Colon (tissue), 2 donors: Measurements from ENCODE around the gene ADSS1.

Experiments
- FAIRE-seq: peaks from 2 replicates; lab custom pipeline; 2012; peaks lifted over from hg19 to GRCh38; lab: Jason Lieb, UNC
- donor health status: control.
- donor health status: control.

ADSS1 gene

DNA sequence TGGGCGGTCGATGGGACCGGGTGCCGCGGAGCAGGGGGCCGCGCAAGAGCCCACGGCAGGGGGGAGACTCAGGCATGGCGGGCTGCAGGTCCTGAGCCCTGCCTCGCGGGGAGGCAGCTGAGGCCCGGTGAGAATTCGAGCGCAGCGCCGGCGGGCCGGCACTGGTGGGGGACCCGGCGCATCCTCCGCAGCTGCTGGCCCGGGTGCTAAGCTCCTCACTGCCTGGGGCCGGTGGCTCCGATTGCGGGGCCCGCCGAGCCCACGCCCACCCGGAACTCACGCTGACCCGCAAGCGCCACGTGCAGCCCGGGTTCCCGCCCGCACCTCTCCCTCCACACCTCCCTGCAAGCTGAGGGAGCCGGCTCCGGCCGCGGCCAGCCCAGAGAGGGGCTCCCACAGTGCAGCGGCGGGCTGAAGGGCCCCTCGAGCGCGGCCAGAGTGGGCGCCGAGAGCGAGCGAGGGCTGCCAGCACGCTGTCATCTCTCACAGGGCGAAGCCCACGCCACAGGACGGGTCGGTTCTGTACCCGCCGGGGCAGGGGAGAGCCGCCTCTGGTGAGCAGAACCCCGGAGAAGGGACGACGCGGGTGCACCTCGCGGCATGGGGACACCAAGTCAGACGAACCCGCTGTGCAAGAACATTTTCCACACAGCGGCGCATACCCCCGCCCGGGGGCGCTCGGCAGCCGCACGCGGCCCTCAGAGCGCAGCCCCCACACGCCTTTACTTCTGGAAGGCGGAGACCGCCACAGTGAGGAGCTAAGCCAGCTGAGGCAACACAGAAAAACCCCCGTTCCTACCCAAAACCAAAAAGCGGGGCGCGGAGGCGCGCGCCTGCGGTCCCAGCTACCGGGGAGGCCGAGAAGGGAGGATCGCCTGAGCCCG lies 27.8 kb downstream of the ADSS1 start:
- no peak for FAIRE-seq

DNA sequence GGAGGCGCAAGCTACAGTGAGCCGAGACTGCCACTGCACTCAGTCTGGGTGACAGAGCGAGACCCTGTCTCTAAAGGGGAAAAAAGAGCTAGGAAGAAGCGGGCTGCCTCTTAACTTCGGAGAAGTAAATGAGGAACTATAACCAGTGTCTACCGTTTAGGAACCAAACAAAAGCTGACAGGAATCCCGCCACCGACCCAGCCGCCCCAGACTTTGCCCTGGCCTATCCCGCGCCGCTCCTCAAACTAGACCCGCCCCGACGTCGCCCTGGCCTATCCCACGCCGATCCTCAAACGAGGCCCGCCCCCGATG lies 28.4 kb downstream of the ADSS1 start:
- FAIRE-seq: no peak

DNA sequence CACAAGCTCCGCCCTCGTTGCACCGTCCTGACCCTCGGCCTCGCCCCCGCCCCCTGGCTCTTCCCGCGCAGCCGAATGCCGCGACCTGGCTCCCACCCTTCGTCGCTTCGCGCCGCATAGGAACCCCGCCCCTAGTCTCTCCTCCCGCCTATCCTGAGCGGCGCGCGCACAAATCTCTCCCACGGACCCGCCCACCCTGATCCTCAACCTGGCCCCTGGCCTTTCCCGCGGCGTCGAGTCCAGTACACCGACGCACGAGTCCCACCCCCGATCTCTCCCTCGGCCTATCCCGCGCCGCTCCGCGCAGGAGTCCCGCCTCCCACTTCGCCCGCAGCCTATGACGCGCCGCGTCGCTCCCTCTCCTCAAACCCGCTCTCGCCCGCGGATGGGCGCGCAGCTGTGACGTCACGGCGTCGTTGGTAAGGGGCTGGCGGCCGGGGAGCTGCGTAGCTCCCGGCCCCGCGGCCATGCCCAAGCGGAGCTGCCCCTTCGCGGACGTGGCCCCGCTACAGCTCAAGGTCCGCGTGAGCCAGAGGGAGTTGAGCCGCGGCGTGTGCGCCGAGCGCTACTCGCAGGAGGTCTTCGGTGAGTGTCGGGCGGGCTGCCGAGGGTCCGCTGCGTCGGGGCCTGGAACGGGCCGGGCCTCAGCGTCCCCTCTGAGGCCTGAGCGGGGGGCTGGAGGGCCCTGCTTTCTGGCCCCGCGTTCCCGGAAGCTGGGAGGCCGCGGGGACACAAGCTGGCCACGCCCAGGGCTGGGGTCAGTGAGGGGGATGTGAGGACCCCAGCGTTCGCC lies 28.9 kb downstream of the ADSS1 start, which contains the start of gene SIVA1:
TSS of gene SIVA1 (plus strand) at position 413 of the 793 bp plus-strand sequence. CDS start at position 468, 55 bp downstream.
- FAIRE-seq: peak; percentile 28

DNA sequence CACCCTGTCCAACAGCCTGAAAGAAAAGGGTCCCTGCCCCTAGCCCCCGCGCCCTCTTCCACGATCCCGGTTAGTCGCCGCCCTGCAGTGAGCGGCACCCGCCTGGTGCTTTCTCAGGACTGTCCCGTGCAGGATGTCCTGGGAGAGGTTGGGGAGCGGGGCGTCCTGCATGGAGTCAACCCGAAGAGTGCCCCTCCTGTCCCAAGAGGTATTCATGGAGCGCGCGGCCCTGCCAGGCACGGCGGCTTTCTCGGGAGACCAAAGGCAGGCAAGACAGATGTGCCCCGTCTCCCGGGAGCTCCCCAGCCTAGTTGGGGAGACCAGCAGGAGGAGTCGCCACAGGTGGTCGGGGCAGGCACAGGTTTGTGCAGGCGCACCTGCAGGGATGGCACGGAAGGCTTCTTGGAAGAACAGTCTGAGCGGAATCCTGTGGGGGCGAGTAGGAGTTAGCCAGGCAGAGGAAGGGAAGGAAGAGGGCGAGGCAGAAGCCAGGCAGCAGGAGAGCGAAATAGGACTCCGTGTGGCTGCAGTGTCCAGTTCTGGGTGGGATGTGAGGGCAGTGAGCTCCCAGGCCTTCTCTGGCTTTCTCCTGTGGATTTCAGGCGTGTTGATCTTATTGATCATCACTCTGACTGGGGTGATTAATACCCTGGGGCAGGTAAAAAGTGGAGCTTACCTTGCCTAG lies 29.6 kb downstream of the ADSS1 start:
- FAIRE-seq: no peak

DNA sequence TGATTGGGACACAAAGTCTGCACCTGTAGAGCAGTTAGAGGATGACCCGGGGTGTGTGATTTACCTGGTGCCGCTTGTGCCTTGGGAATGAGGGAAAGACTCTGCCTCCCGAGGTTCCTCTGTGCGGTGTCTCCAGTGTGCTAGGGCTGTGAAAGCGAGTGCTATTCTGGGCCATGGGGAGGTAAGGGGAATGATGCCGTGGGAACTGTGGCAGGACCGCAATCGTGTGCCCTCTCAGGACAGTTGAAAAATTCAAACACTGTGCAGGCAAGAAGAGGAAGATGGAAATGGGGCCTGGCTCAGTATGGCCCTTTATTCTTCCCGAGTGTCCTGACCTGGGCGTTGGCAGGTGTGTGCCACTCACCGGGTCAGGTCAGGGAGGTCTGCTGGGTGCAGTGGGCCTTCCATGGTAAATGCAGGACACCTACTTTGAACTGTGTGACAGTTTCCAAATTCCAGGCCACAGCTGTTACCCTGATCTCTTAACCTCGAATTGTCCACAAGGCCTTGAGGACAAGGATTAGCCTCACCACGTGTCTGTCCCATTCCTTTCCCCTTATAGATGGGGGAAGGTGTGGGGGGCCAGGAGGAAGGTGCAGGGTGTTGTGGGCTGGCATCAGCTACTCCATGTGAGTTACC lies 30.3 kb downstream of the ADSS1 start:
- no peak for FAIRE-seq

DNA sequence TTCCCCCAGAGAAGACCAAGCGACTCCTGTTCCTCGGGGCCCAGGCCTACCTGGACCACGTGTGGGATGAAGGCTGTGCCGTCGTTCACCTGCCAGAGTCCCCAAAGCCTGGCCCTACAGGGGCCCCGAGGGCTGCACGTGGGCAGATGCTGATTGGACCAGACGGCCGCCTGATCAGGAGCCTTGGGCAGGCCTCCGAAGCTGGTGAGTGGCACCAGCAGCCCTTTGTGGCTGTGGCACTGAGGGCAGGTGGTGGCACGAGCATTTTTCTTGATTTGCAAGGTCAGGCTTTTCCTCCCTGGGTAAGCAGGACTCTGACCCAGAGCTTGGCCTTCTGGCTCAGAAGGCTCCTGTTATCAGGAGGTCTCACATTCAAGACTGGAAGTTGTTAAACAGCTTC lies 31.6 kb downstream of the ADSS1 start:
- FAIRE-seq: no peak

DNA sequence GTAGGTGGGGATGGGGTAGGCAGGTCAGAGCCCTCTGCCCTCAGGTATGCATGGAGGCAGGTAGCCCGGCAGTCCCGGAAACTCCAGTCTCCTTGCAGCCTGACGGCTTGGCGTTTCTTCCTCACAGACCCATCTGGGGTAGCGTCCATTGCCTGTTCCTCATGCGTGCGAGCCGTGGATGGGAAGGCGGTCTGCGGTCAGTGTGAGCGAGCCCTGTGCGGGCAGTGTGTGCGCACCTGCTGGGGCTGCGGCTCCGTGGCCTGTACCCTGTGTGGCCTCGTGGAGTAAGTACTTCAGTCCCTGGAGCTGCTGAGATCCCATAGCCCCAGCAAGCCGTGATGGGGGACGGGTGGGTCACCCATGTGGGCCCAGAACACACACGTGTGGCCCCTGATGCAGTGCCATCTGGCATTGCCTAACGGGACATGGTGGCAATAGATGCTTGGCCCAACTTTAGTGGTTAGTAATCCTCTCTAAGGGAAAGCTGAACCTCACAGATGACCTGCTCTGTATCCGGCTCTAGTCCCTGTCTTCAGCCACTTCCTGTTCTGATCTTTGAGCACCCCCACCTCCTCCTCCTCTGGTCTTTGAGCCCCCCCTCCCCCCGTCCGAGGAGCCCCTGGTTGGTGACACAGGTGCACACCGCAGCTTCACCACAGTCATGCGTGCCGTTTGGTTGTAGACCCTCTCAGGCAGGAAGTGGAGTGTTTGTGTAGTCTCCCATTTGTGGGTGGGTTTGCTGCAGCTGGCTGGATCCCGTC lies 32.6 kb downstream of the ADSS1 start:
- FAIRE-seq: no peak

DNA sequence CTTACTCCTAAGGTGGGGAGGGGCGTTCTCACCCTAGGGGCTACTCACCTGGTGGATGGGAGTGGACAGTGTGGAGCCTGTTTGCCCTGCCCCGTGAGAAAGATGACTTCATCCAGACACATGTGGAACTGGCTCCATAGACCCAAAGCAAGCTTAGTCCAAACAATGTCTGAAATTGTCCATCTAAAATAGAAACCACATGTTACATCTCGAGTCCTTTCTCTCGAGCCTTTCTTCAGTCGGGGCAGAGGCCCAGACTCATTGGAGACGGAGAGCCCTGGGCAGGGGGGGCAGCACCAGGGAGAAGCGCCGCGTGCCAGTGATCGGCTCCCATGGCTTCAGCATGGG lies 33.2 kb downstream of the ADSS1 start:
- no peak for FAIRE-seq

DNA sequence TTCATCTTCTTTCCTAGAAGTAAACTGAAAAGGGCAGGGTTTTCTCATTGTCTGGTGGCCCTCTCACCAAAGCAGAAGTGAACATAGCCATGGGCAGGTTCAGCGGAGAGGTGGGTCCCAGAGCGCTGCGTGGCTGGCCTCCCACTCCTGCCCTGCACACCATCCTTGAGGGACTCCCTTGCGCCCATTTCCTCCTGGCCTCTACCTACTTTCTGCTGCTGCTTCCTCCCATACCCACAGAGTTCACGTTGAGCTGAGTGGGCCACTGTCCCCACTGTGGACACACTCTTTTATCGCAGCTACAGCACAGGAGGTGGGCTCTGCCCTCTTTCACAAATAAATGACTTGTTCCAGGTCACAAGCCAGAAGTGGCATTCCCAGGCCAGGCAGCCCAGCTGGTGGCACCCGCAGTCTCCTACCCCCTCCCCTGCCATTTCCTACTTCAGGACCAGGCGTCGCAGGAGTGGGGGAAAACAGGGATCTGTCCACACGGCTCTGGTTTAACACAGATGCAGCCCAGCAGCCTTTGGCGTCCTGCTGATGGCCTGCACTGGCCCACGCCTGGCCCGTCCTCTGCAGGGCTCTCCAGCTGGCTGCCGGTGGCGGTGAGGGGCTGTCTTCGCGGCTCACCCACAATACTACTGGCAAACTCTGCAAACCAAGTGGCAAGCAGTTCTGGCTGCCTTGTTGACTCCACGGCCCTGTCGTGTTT lies 33.8 kb downstream of the ADSS1 start:
- FAIRE-seq: no peak

DNA sequence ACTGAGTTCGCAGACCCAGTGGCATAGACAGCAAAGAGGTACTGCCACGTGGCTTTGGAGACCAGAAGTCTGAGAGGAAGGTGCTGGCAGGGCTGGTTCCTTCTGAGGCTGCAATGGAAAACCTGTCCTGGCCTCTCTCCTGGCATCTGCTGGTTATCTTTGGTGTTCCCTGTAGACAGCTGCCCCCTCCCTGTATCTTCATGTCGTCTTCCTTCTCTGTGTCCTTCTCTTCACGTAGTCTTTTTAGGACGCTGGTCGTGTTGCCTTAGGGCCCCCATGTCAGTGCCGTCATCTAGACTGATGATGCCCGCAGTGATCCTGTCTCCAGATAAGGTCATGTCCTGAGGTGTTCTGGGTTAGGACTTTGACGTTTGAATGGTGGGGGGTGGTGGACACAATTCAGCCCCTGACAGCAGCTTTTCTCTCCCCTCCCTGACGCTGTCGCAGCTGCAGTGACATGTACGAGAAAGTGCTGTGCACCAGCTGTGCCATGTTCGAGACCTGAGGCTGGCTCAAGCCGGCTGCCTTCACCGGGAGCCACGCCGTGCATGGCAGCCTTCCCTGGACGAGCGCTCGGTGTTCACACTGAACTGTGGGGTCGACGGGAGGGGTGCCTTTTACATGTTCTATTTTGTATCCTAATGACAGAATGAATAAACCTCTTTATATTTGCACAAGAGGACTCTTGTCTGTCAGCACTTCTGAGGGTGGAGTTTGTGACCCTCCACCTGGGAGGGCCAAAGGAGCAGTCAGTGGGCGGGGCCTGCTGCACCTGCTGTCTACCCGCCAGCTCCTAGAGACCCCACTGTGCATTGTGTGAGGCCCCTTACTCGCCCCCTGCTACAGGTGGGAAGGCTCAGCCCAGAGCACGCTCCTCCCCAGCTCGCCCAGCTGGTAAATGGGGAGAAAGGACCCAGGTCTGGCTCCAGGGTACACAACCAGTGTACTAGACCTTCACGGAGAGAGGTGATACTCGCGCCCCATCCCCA lies 35.2 kb downstream of the ADSS1 start:
- no peak for FAIRE-seq

DNA sequence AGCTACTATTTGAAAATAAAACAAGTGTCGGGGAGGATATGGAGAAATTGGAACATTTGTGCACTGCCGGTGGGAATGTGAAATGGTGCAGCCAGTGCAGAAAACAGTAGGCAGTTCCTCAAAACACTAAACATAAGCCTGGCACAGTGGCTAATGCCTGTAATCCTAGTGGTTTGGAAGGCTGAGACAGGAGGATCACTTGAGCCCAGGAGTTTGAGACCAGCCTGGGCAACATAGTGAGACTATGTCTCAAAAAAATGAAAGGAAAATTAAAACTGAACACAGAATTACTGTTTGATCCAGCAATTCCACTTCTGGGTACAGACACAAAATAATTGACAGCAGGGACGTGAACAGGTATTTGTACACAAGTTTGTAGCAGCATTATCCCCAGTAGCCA lies 41.5 kb downstream of the ADSS1 start:
- no peak for FAIRE-seq

DNA sequence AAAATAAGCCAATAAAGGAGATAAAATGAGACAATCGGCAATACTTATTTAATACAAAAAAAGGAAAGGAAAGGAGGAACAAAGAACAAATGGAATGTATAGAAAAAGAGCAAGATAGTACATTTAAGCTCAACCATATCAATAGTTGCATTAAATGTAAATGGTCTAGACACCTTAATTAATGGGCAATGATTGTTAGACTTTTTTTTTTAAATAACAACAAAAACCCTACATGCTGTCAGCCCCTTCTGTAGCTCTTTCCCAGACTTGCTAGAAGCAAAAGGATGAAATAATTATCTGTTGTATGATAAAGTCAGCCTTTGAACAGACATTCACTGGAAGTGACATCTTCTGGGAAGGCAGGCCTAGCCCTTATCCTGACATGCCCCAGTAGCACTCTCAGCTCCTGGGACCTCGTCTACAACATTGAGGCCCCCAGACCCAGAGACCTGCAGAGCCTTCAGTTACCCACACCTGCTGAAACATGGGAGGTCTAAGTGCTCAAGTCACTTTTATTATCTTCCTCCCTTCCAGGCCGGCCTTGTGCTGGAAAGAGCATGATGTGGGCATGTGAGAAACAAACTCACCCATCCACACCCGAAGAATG lies 42.3 kb downstream of the ADSS1 start:
- FAIRE-seq: no peak

DNA sequence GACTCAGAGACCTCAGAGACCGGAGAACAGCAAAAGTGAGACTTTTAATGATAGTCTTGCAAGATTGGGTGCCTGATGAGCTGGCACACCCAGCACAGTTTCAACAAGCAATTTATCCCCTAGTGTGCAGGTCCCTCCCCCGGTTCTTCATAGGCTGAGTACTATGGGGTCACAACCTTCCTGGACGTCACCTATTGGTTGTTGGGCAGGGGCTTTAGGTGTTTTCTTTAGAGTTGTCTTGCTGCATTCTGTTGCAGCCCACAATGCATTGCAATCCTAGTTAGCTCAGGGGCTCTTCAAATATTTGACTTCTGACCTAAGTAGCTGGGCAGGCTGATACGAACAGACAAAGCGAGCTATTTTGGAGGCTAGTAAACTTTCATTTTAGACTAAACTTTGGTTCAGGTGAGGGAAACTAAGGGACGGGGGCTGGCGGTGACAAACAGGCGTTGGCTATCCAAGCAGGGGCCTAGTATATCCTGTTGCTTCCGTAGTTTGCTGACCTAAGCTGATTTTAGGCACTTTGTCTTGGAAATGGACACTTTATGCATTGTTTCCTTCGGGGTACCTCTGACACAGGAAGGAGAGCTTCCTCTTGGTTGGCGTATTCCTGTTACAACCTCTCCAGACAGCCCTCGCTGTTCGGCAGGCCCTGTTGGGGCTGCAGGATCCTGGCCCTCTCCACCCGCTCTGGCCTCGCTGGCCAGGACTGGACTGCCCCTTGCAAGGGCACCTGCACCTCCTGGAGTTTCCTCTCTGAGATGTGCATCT lies 43.0 kb downstream of the ADSS1 start:
- FAIRE-seq: no peak

DNA sequence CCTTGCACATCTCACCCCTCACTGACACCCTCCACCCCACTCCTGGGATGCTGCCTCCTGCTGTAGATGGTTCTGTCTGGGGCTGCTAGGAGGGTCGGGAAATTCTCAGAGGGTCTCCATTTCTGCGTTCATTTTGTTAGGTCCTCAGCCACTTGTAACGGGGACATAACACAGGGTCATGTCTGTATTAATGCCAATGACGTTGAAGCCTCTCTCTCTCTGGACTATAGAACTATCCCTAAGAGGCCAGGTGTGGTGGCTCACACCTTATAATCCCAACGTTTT lies 43.5 kb downstream of the ADSS1 start:
- FAIRE-seq: no peak

DNA sequence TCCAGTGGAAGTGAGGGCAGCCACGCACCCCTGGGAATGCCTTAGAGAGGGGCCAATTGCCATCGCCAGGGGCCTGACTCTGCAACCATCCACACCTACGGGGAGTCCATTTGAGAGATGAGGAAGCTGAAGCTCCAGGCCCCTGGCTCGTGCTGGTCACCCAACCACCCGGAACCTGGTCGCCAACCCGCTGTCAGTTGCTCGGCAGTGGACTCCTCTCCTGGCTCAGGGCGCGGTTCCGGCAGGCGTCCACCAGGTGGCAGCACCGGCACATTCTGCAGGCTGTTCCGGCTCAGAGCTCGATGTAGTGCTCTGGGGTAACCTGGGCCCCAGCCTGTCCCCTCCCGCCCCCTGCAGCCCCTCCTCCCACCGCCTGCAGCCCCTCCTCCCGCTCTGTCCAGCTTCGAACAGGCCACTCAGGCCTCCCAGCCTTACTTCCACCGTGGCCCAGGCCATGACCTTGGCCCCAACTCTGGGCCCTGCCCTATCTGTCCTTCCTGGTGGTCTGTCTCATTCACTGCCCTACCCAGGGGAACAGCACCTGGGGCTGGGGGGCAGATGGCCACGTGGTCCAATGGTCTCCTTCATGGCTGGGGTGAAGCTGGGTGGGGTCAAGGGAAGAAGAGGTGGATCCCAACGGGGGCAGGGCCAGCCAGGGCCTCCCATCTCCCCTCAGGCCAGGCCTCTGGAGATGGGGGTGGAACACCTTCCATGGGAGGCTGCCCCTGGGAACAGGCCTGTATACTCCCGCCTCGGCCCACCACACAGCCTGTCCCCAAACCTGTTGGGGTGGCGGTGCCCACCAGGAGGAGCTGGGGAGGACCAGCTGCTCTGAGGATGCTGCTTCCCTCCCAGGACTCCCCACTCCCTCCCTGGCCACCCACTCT lies 44.7 kb downstream of the ADSS1 start:
- FAIRE-seq: no peak

DNA sequence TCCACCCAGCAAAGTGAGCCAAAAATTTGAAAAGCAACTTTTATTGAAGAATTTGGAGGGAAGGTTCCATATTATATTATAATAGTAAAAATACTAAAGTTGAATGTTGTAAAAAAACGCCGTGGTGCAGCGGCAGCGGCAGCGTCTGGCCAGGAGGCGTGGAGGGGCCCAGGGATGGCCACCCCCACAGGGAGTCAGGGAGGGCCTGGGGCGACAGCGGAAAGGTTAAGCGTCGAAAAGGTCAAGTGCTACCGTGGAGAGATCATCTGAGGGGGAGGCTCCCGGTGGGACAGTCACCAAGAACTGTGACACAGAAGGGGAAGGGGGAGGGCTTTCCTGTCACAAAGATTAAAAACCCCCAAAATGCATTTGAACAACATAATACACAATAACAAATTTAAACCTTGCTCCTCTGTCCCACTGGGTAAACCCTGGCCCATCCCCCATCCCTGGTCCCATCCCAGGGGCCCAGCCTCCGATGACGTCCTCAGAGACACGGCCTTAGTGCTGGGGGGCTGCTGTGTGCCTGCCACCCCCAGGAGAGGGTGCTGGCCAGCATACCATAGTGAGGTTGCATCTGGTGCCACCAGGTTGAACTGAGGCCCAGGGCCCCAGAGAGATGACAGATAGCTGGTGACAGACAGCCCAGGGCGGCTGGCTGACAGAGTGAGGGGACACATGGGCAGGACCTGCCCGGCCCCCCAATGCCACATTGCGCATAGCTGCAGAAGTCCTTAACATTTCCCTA lies 45.5 kb downstream of the ADSS1 start:
- FAIRE-seq: no peak

DNA sequence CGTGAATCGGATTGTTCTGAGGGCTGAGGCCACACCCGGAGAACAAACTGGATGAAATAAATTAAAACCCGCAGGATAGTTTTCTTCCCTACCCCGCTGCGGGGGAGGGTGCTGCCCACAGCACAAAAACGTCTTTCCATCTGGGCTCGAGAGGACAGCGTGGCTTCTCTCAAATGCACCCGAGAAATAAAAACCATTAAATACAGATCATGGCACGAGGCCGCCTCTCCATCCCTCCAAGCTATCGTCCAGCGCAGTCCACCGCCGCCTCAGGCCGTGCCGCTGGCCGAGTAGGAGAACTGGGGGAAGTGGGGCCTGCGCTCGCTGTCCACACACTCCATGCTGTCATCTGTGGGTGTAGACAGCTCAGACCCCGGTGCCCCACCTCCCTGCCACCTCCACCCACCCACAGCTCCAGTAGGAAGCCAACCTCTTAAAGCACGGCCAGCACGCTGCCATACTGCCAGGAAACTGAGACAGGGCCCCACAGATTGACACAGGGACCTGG lies 46.1 kb downstream of the ADSS1 start:
- FAIRE-seq: no peak
